ENCODE data around the gene AK3. TPM values are rescaled to one million over a fixed set of nuclear protein-coding genes. Genes with fewer than 3 reads are reported as not detected.

AK3 gene
- total RNA-seq, 2 experiments from 2014 or later, result 43.3 to 108 TPM

- Histone ChIP-seq H3K9me2 (ENCODE audit: insufficient read depth, low read length) (no peaks in the 10 kb centered on the region), H3K4me2 (ENCODE audit: low read length) (peak within 1 kb of the TSS; percentile 88), H4K20me1 (ENCODE audit: insufficient read depth, low read length) (no peaks in the 10 kb centered on the region), H2AFZ (ENCODE audit: low read length) (peak within 1 kb of the TSS; percentile 85), H3K9me3 (ENCODE audit: low read length) (no peaks in the 10 kb centered on the region), H3K4me3 (ENCODE audit: low read depth, low read length, poor library complexity, severe bottlenecking) (peak within 1 kb of the TSS; percentile 90), H3K4me1 (ENCODE audit: insufficient read depth, low read length, poor library complexity, severe bottlenecking) (peaks cover 20% of the 10 kb centered on the region), H3K36me3 (ENCODE audit: insufficient read depth, low read length) (peaks cover 5% of the 10 kb centered on the region; the same call in 1 of the 2 replicates), H3K79me2 (ENCODE audit: insufficient read depth, low read depth, low read length) (peaks cover 32% of the 10 kb centered on the region), H3K27ac (ENCODE audit: low read depth, low read length, poor library complexity, severe bottlenecking) (peak within 1 kb of the TSS; percentile 80)
- POLR2A ChIA-PET, result interaction anchor here (0.6 to 1.0 kb wide), 2 partner anchors 14 to 40 kb away, joined by 3 read pairs; no protein-coding TSS in a partner anchor
- CTCF ChIA-PET (ENCODE audit: unreplicated experiment), result no interaction called here
- intact Hi-C loops (cut with micrococcal nuclease; ENCODE audit: unreplicated experiment), result loop anchor here (1.0 to 5.0 kb wide), 4 partner anchors 61 to 758 kb away; partner anchors contain the start of genes JAK2, PLGRKT and RCL1
- peak; percentile 96 for DNase-seq (ENCODE audit: low spot score)
- TF ChIP-seq EZH2phosphoT487 (IDR thresholded peaks at IDR 0.05; ENCODE audit: borderline replicate concordance, low read depth, low read length) (no peak), CTCF (conservative IDR thresholded peaks at IDR 0.05; ENCODE audit: low read length) (peak; percentile 65)
- no TSS peak for BruUV-seq (replicated peaks)
Observed at GRCh38 chr9:4679268-4680172, 61.5 kb downstream of the AK3 start, which contains the start of gene CDC37L1. Gene CDC37L1, plus strand, starts transcription at chr9:4679569. Its CDS starts 199 bp downstream, at chr9:4679768.

GRCh38 chr9:4678679-4679267 lies 62.2 kb downstream of the AK3 start:
- Histone ChIP-seq H3K4me1 (ENCODE audit: insufficient read depth, low read length, poor library complexity, severe bottlenecking) (peaks cover 20% of the 10 kb centered on the region), H3K4me3 (ENCODE audit: low read depth, low read length, poor library complexity, severe bottlenecking) (peak overlapping the region; percentile 90), H3K79me2 (ENCODE audit: insufficient read depth, low read depth, low read length) (peaks cover 31% of the 10 kb centered on the region), H3K36me3 (ENCODE audit: insufficient read depth, low read length) (peaks cover 5% of the 10 kb centered on the region; the same call in 1 of the 2 replicates), H3K9me3 (ENCODE audit: low read length) (no peaks in the 10 kb centered on the region), H3K4me2 (ENCODE audit: low read length) (peak overlapping the region; percentile 69), H3K27ac (ENCODE audit: low read depth, low read length, poor library complexity, severe bottlenecking) (peak overlapping the region; percentile 80), H3K9me2 (ENCODE audit: insufficient read depth, low read length) (no peaks in the 10 kb centered on the region), H2AFZ (ENCODE audit: low read length) (peak overlapping the region; percentile 85), H4K20me1 (ENCODE audit: insufficient read depth, low read length) (no peaks in the 10 kb centered on the region)
- TF ChIP-seq CTCF (conservative IDR thresholded peaks at IDR 0.05; ENCODE audit: low read length), result no peak
- TF ChIP-seq EZH2phosphoT487 (IDR thresholded peaks at IDR 0.05; ENCODE audit: borderline replicate concordance, low read depth, low read length), result no peak
- ChIA-PET POLR2A (no interaction called here), CTCF (ENCODE audit: unreplicated experiment) (no interaction called here)
- peak; percentile 47 for DNase-seq (ENCODE audit: low spot score)
- intact Hi-C loops (cut with micrococcal nuclease; ENCODE audit: unreplicated experiment), result loop anchor here (1.0 to 5.0 kb wide), 4 partner anchors 62 to 759 kb away; partner anchors contain the start of genes JAK2, PLGRKT and RCL1
- BruUV-seq (replicated peaks), result TSS peak; percentile 97
